ENCODE results near the gene SHLD1. TPM values are rescaled to one million over a fixed set of nuclear protein-coding genes. Genes with fewer than 3 reads are reported as not detected.

The SHLD1 gene
- total and polyA plus RNA-seq, 2 donors (not counting 3 experiments of a cell fraction or from before 2014, with no cell fraction given), result 4.7 to 6.3 TPM

GRCh38 chr20:5714261-5715041 lies 35.8 kb upstream of the SHLD1 start:
- POLR2A ChIA-PET, result no interaction called here
- H3K4me2 ChIP-seq (ENCODE audit: insufficient read depth, low read length), result peak overlapping the region; percentile 48
- no peak overlapping the region for H3K9ac ChIP-seq (replicated peaks; ENCODE audit: extremely low read depth, insufficient read depth, low read length)
- CTCF ChIA-PET, result interaction anchor here (0.9 to 2.1 kb wide), 5 partner anchors 10 to 105 kb away, joined by 3 to 13 read pairs (median 3); no protein-coding TSS in a partner anchor
- BruUV-seq (replicated peaks), result no TSS peak
- H4K20me1 ChIP-seq (replicated peaks; ENCODE audit: control insufficient read depth, extremely low read depth, insufficient read depth, low read length), result no peaks in the 10 kb centered on the region
- TF ChIP-seq JUN (IDR thresholded peaks at IDR 0.05; ENCODE audit: borderline replicate concordance, insufficient read depth, insufficient read length, low read depth) (no peak), FOS (IDR thresholded peaks at IDR 0.05; ENCODE audit: borderline replicate concordance, insufficient read depth, low read length) (no peak), EZH2 (IDR thresholded peaks at IDR 0.05; ENCODE audit: borderline replicate concordance, low read depth, low read length, severe bottlenecking) (no peak), POLR2AphosphoS5 (IDR thresholded peaks at IDR 0.05; ENCODE audit: insufficient read depth, low read depth, low read length) (no peak), GATA2 (IDR thresholded peaks at IDR 0.05; ENCODE audit: insufficient read depth, insufficient read length, low read depth, low read length) (no peak), MAX (IDR thresholded peaks at IDR 0.05; ENCODE audit: insufficient read depth, insufficient read length) (no peak), MYC (IDR thresholded peaks at IDR 0.05; ENCODE audit: low read depth, low read length) (no peak), CTCF (IDR thresholded peaks at IDR 0.05; ENCODE audit: extremely low read depth in 1 of 2, insufficient read depth in 1 of 2, low read depth in 1 of 2, low read length in 2 of 2) (no peak), POLR2A (IDR thresholded peaks at IDR 0.05; ENCODE audit: low read depth, low read length) (no peak)
- no peak overlapping the region for H3K4me3 ChIP-seq (replicated peaks in 1 of 3; ENCODE audit: insufficient read depth in 1 of 3, low read depth in 1 of 3, low read length in 3 of 3)
- H3K27ac ChIP-seq (ENCODE audit: insufficient read depth, low read depth, low read length), result no peak overlapping the region
- H3K9me3 ChIP-seq (replicated peaks; ENCODE audit: control insufficient read depth, insufficient read depth, low read length), result no peaks in the 10 kb centered on the region
- no peaks in the 10 kb centered on the region for H3K36me3 ChIP-seq (ENCODE audit: control insufficient read depth in 2 of 2, extremely low read depth in 1 of 2, insufficient read depth in 2 of 2, low read length in 2 of 2)
- no peak overlapping the region for H2AFZ ChIP-seq (ENCODE audit: low read depth, low read length)
- H3K27me3 ChIP-seq (ENCODE audit: control insufficient read depth in 2 of 2, insufficient read depth in 2 of 2, low read length in 2 of 2), result peaks cover 14% of the 10 kb centered on the region in 2 experiments
- no peaks in the 10 kb centered on the region for H3K9me1 ChIP-seq (replicated peaks; ENCODE audit: control insufficient read depth, extremely low read depth, insufficient read depth, low read length)
- H3K79me2 ChIP-seq (ENCODE audit: control insufficient read depth, insufficient read depth, low read length), result no peaks in the 10 kb centered on the region
- peak; percentile 70 for FAIRE-seq
- dilution Hi-C loops (cut with MboI; ENCODE audit: extremely low pct_ligation_motif_present, low sequenced_read_pairs), result no loop called here
- peak; percentile 77 for DNase-seq (ENCODE audit: low read depth, low spot score)
- H3K4me1 ChIP-seq (ENCODE audit: control insufficient read depth, extremely low read depth, insufficient read depth, low read length), result peaks cover 10% of the 10 kb centered on the region
- intact Hi-C loops (cut with micrococcal nuclease), result loop anchor here (1.0 kb wide), 1 partner anchor 10 kb away; no protein-coding TSS in a partner anchor
